Fibroblast of the aortic adventitia (primary cell): Measurements from ENCODE around the gene AP3S1. TPM values are rescaled to one million over a fixed set of nuclear protein-coding genes. Genes with fewer than 3 reads are reported as not detected.
"Not testable (repeated sequence)": the region's sequence is repeated elsewhere in the genome, so short reads cannot be mapped to it uniquely, and the experiment has no call there.

ENCODE experiments used
- DNase-seq: peaks from one replicate; pipeline ENCODE4 v3.0.0-alpha.2; 2010; ENCODE audit warnings: low read depth
- H3K4me3 ChIP-seq: 2 replicates; pipeline ENCODE4 v1.5.1; 2011; ENCODE audit warnings: low read depth, mild to moderate bottlenecking, control low read depth, low read length, moderate library complexity
- total RNA-seq: library from RNA; depleted of rRNA; stranded (reverse); fragments of >200 nt; gene quantifications from 2 replicates; pipeline ENCODE4 v1.2.3, GENCODE V29; 2012; ENCODE audit warnings: low replicate concordance
- TF ChIP-seq, protein P1 (sequence below): IDR thresholded peaks from 2 replicates; pipeline ENCODE4 v1.5.1; 2011; ENCODE audit warnings: mild to moderate bottlenecking, low read length, control low read depth, inconsistent platforms; ENCODE audit not compliant: insufficient read depth

The AP3S1 gene
- total RNA-seq, 1 donor = 237 TPM

DNA sequence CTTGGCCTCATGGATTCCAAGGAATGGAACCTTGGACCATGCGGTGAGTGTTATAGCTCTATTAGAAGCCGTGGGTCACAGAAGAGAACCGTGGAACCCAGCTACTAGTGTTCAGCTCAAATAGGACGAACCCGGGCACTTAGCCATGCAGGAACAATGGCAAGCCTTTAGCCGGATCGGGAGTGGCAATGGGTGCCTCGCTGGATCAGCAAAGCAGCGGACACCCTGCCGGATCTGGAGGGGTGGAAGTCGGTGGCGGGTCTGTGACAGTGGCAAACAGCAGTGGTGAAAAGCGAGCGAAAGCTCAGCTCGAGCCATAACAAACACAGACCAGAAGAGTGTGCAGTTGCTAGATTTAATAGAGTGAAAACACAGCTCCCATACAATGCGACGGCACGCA lies 22.9 kb upstream of the AP3S1 start:
- H3K4me3 ChIP-seq = no peak overlapping the region
- TF ChIP-seq, protein P1, sequence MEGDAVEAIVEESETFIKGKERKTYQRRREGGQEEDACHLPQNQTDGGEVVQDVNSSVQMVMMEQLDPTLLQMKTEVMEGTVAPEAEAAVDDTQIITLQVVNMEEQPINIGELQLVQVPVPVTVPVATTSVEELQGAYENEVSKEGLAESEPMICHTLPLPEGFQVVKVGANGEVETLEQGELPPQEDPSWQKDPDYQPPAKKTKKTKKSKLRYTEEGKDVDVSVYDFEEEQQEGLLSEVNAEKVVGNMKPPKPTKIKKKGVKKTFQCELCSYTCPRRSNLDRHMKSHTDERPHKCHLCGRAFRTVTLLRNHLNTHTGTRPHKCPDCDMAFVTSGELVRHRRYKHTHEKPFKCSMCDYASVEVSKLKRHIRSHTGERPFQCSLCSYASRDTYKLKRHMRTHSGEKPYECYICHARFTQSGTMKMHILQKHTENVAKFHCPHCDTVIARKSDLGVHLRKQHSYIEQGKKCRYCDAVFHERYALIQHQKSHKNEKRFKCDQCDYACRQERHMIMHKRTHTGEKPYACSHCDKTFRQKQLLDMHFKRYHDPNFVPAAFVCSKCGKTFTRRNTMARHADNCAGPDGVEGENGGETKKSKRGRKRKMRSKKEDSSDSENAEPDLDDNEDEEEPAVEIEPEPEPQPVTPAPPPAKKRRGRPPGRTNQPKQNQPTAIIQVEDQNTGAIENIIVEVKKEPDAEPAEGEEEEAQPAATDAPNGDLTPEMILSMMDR = no peak
- no peak for DNase-seq

DNA sequence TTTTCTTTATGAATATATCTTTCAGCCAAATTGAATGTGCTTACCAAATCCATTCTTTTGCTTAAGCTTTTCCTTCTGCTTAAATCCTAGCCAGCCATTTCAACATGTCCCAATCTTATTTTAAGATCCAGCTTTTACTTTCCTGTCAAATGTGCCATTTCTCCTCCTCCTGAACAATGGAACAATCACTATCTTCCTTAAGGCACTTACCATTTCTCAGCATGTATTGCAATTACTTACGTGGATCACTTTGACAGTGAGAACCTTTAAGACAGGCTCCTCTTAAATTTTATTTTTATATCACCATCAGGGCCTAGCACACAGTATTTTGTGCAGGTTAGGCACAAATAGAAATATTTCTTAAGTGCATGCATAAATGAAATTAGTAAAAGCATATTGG lies 20.9 kb upstream of the AP3S1 start:
- H3K4me3 ChIP-seq = no peak overlapping the region
- no peak for DNase-seq
- TF ChIP-seq, protein P1 = no peak

DNA sequence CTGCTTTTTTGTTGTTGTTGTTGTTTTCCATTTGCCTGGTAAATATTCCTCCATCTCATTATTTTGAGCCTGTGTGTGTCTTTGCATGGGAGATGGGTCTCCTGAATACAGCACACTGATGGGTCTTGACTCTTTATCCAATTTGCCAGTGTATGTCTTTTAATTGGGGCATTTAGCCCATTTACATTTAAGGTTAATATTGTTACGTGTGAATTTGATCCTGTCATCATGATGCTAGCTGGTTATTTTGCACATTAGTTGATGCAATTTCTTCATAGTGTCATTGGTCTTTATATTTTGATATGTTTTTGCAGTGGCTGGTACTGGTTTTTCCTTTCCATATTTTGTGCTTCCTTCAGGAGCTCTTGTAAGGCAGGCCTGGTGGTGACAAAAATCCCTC lies 16.8 kb upstream of the AP3S1 start:
- not testable (repeated sequence) for DNase-seq, H3K4me3 ChIP-seq

DNA sequence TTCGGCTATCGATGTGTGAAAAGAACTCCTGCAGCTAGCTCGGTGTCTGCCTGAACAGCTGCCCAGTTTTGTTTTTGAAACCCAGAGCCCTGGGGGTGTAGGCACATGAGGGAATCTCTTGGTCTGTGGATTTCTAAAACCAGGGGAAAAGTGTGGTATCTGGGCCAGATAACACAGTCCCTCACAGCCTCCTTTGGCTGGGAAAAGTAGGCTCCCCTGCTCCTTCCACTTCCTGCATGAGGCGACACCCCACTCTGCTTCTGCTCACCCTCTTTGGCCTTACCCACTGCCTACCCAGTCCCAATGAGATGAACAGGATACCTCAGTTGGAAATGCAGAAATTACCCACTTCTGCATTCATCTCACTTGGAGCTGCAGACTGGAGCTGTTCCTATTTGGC lies 15.8 kb upstream of the AP3S1 start:
- no peak overlapping the region for H3K4me3 ChIP-seq
- TF ChIP-seq, protein P1 = no peak
- DNase-seq = no peak

DNA sequence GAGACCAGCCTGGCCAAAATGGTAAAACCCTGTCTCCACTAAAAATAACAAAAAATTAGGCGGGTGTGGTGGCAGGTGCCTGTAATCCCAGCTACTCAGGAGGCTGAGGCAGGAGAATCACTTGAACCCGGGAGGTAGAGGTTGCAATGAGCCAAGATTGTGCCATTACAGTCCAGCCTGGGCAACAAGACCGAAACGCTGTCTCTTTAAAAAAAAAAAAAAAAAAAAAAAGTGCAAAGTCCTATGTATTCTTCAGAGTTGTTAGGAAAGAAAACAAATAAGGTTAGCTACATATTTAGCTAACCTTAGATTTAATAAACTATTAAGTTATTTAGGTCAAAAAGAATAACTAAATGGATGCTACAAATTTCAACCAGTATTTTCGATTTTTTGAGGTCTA lies 11.8 kb upstream of the AP3S1 start:
- TF ChIP-seq, protein P1 = no peak
- H3K4me3 ChIP-seq = no peak overlapping the region
- no peak for DNase-seq

DNA sequence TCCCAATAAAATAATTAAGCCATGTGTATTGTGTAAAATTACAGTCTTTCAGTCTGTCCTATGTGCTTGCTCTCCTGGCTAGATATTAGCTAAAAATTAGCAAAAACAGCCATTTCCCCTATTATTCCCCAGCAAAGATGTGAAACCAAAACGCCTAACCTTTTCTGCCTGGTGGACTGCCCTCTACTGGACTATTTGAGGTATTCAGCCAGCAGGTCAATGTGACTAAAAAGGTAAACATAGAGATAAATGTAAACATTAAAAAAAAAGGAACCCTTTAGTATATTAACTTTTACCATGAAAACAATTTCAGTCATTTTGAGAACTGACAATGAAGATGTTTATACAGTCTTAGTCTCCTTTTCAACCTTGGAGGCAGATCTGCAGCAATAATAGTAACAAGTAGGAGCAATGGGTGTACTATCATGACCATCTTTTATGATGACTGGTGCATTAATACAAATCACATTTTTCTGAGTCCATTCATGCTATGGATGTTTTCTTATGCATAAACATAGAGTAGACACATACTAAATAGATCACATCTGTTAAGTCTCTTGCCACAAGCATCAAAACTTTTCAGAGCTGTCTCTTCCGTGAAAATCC lies 10.5 kb upstream of the AP3S1 start:
- no peak overlapping the region for H3K4me3 ChIP-seq
- peak; percentile 61 for DNase-seq
- TF ChIP-seq, protein P1 = peak; percentile 82

DNA sequence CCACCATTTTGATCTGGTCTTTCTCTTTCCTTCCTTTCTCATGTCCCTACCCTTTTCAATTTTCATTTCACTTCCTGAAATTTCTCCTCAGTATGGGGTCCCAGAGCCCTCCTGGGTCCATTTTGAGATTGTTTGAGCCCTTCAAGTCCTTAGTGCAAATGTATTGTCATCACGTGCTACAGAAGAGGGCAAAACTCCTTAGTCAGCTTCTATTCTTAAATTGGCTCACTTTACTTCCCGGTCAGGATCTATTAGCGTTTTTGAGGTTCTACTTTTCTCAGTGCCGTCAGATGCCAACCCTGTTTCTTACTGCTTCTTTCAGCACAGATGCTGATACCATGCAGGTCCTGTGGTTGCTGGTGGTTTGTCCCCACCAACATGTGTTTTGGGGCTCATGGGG lies 6.3 kb upstream of the AP3S1 start:
- TF ChIP-seq, protein P1 = no peak
- DNase-seq = no peak
- no peak overlapping the region for H3K4me3 ChIP-seq
